NCI-H2196 (cell line): Measurements from ENCODE around the gene FCGR1A.
"Not testable (repeated sequence)": the region's sequence is repeated elsewhere in the genome, so short reads cannot be mapped to it uniquely, and the experiment has no call there.

Source experiments
- DNase-seq: peaks from one replicate; lab custom pipeline; 2025; ENCODE audit not compliant: unreplicated experiment; lab: John Stamatoyannopoulos, UW

The FCGR1A gene

DNA sequence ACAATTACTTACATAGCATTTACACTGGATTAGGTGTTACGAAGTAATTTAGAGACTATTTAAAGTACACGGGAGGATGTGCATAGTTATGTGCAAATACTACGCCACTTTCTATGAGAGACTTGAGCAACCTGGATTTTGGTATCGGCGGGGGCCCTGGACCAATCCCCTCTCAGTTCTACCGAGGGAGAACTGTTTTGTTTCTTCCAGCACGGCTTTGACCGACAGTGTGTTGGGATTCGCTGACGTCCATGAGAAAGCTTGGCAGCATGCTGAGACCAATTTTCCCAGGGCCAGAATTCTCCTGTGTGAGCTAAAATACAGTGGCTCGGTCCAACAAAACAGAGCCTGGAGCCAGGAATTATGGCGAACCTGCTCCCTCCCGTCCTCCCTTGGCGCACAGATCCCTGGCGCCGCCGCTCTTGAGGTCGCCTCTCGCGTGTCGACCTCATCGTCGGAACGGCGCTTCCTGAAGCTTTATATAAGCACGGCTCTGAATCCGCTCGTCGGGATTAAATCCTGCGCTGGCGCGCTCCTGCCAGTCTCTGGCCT lies 49.3 kb downstream of the FCGR1A start:
- DNase-seq = not testable (repeated sequence)

DNA sequence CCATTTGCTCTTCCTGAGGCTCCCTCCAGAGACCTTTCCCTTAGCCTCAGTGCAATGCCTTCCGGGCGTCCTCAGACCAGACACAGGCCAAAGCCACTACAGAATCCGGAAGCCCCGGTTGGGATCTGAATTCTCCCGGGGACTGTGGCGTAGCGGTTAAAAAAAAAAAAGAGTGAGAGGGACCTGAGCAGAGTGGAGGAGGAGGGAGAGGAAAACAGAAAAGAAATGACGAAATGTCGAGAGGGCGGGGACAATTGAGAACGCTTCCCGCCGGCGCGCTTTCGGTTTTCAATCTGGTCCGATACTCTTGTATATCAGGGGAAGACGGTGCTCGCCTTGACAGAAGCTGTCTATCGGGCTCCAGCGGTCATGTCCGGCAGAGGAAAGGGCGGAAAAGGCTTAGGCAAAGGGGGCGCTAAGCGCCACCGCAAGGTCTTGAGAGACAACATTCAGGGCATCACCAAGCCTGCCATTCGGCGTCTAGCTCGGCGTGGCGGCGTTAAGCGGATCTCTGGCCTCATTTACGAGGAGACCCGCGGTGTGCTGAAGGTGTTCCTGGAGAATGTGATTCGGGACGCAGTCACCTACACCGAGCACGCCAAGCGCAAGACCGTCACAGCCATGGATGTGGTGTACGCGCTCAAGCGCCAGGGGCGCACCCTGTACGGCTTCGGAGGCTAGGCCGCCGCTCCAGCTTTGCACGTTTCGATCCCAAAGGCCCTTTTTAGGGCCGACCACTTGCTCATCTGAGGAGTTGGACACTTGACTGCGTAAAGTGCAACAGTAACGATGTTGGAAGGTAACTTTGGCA lies 50.0 kb downstream of the FCGR1A start:
- DNase-seq = not testable (repeated sequence)

DNA sequence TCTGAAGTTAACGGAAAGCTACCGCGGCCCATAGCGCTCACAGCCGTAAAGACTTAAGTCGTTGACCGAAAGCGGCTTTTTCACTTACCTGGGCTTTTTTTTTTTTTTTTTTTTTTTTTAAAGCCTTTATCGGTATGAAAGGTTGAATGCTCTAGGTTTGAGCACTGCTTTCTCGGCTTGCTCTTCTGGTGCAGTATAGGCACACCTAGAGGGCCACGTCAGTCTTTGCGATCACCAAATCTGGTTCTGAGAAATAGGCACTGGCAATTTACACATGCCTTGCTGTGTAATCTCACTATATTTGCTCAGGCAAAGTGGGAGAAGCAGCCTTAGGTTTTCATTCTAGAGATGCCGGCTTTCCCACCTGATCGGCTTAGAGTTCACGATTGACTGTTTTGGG lies 50.6 kb downstream of the FCGR1A start:
- DNase-seq = not testable (repeated sequence)

DNA sequence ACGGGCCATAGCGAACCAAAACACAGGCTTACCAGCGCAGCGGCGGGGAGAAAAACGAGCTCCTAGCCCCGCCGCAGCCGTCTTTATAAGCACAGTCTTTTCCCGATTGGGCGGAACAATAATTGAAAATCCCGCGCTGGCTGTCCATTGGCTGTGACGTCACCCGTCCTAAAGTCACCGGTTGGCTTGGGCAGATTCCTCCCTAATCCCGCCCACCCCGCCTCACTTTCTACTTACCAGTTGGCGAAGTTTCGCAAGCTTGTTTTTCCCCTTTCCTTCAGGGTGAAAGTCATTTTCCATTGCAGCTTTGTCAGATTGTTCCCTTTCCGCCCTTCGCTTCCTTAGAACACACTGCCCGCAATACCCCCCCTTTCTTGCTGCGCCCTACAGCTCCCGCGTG lies 58.7 kb downstream of the FCGR1A start:
- DNase-seq = not testable (repeated sequence)
